H9 (cell line): ENCODE measurements around the gene RPL12. TPM values are rescaled to one million over a fixed set of nuclear protein-coding genes. Genes with fewer than 3 reads are reported as not detected.

Experiments
- DNase-seq: peaks from one replicate; pipeline ENCODE4 v3.0.0-alpha.2; 2017
- H2AFZ ChIP-seq: one replicate; pipeline ENCODE4 v1.6.1; 2013; ENCODE audit warnings: mild to moderate bottlenecking, low read length, control low read depth, moderate library complexity
- H2AK5ac ChIP-seq: 2 replicates; pipeline ENCODE4 v1.6.1; 2013; ENCODE audit warnings: low read length, control low read depth, mixed read lengths; ENCODE audit not compliant: insufficient read length
- H2BK120ac ChIP-seq: one replicate; pipeline ENCODE4 v1.6.1; 2013; ENCODE audit warnings: low read depth, mild to moderate bottlenecking, low read length, control low read depth, inconsistent platforms; ENCODE audit not compliant: poor library complexity, severe bottlenecking
- H2BK12ac ChIP-seq: 2 replicates; pipeline ENCODE4 v1.6.1; 2013; ENCODE audit warnings: low read length, control low read depth, mixed read lengths, low read depth; ENCODE audit not compliant: insufficient read length
- H2BK15ac ChIP-seq: 2 replicates; pipeline ENCODE4 v1.6.1; 2013; ENCODE audit warnings: low read depth, low read length, control low read depth
- H2BK20ac ChIP-seq: one replicate; pipeline ENCODE4 v1.6.1; 2013; ENCODE audit warnings: low read depth, mild to moderate bottlenecking, low read length, control low read depth, inconsistent platforms; ENCODE audit not compliant: poor library complexity, severe bottlenecking
- H2BK5ac ChIP-seq: 2 replicates; pipeline ENCODE4 v1.6.1; 2013; ENCODE audit warnings: low read length, control low read depth, mixed read lengths; ENCODE audit not compliant: insufficient read length
- H3K14ac ChIP-seq: 2 replicates; pipeline ENCODE4 v1.6.1; 2013; ENCODE audit warnings: low read length, control low read depth; ENCODE audit not compliant: insufficient read depth
- H3K18ac ChIP-seq: 2 replicates; pipeline ENCODE4 v1.6.1; 2013; ENCODE audit warnings: low read depth, mild to moderate bottlenecking, mixed read lengths, low read length, control low read depth; ENCODE audit not compliant: insufficient read length
- H3K23ac ChIP-seq: 2 replicates; pipeline ENCODE4 v1.6.1; 2013; ENCODE audit warnings: low read length, control low read depth, mixed read lengths, low read depth; ENCODE audit not compliant: insufficient read length
- H3K23me2 ChIP-seq: 2 replicates; pipeline ENCODE4 v1.6.1; 2013; ENCODE audit warnings: low read depth, mild to moderate bottlenecking, mixed read lengths, low read length, control low read depth; ENCODE audit not compliant: insufficient read length, poor library complexity, severe bottlenecking
- H3K27ac ChIP-seq: 2 replicates; pipeline ENCODE4 v1.5.1; 2013; ENCODE audit warnings: low read length, control low read depth, mixed read lengths, low read depth; ENCODE audit not compliant: insufficient read length
- H3K27me3 ChIP-seq: 2 replicates; pipeline ENCODE4 v1.6.1; 2013; ENCODE audit warnings: low read length, control low read depth, inconsistent platforms; ENCODE audit not compliant: insufficient read depth
- H3K4ac ChIP-seq: 2 replicates; pipeline ENCODE4 v1.6.1; 2013; ENCODE audit warnings: low read depth, mild to moderate bottlenecking, control low read depth, inconsistent platforms, low read length, moderate library complexity
- H3K4me1 ChIP-seq: 2 replicates; pipeline ENCODE4 v1.6.1; 2013; ENCODE audit warnings: low read length, control low read depth, inconsistent platforms; ENCODE audit not compliant: insufficient read depth
- H3K4me2 ChIP-seq: 2 replicates; pipeline ENCODE4 v1.6.1; 2013; ENCODE audit warnings: low read length, control low read depth, mixed read lengths; ENCODE audit not compliant: insufficient read length, insufficient read depth
- H3K56ac ChIP-seq: 2 replicates; pipeline ENCODE4 v1.6.1; 2013; ENCODE audit warnings: low read depth, mild to moderate bottlenecking, mixed read lengths, low read length, control low read depth; ENCODE audit not compliant: insufficient read length
- H3K79me1 ChIP-seq: 2 replicates; pipeline ENCODE4 v1.6.1; 2013; ENCODE audit warnings: low read depth, mild to moderate bottlenecking, moderate library complexity, low read length, control low read depth, inconsistent platforms; ENCODE audit not compliant: insufficient read depth, poor library complexity, severe bottlenecking
- H3K79me2 ChIP-seq: 2 replicates; pipeline ENCODE4 v1.6.1; 2013; ENCODE audit warnings: low read length, control low read depth, inconsistent platforms; ENCODE audit not compliant: insufficient read depth
- H3K9ac ChIP-seq: 2 replicates; pipeline ENCODE4 v1.6.1; 2013; ENCODE audit warnings: low read length, control low read depth, mixed read lengths; ENCODE audit not compliant: insufficient read length; ENCODE audit errors: extremely low read depth
- H3K9me3 ChIP-seq: one replicate; pipeline ENCODE4 v1.6.1; 2013; ENCODE audit warnings: low read depth, low read length, inconsistent platforms; ENCODE audit not compliant: control insufficient read depth
- H3T11ph ChIP-seq: one replicate; pipeline ENCODE4 v1.6.1; 2013; ENCODE audit warnings: mild to moderate bottlenecking, low read length, control low read depth, inconsistent platforms
- H4K20me1 ChIP-seq: one replicate; pipeline ENCODE4 v1.6.1; 2013; ENCODE audit not compliant: control insufficient read depth, insufficient read length, insufficient read depth
- H4K5ac ChIP-seq: 2 replicates; pipeline ENCODE4 v1.6.1; 2013; ENCODE audit warnings: low read depth, mild to moderate bottlenecking, mixed read lengths, low read length, control low read depth; ENCODE audit not compliant: insufficient read length
- H4K8ac ChIP-seq: replicated peaks from 2 replicates; pipeline ENCODE4 v1.6.1; 2013; ENCODE audit warnings: low read length, control low read depth, mixed read lengths, low read depth; ENCODE audit not compliant: insufficient read length
- H4K91ac ChIP-seq: 2 replicates; pipeline ENCODE4 v1.6.1; 2013; ENCODE audit warnings: low read depth, mild to moderate bottlenecking, moderate library complexity, mixed read lengths, low read length, control low read depth; ENCODE audit not compliant: insufficient read length
- H3K27ac Mint-ChIP-seq, 3 experiments: 2 replicates in 2 of 3; 3 replicates in 1 of 3; pipeline ENCODE4 v1.8.0; 2020 to 2021; ENCODE audit warnings: mixed read lengths in 3 of 3, mild to moderate bottlenecking in 1 of 3, moderate library complexity in 1 of 3
- H3K27me3 Mint-ChIP-seq: 2 replicates; pipeline ENCODE4 v1.8.0; 2021; ENCODE audit warnings: low read depth, mild to moderate bottlenecking, moderate library complexity, mixed read lengths
- H3K36me3 Mint-ChIP-seq, 3 experiments: 2 replicates in 2 of 3; 3 replicates in 1 of 3; pipeline ENCODE4 v1.8.0; 2020 to 2021; ENCODE audit warnings: low read depth in 3 of 3, mixed read lengths in 3 of 3; ENCODE audit not compliant: insufficient read depth in 1 of 3
- H3K4me1 Mint-ChIP-seq, 2 experiments: 2 replicates each; pipeline ENCODE4 v1.8.0; 2020; ENCODE audit warnings: mixed read lengths in 2 of 2
- H3K4me3 Mint-ChIP-seq, 2 experiments: 2 replicates in 1 of 2; 3 replicates in 1 of 2; pipeline ENCODE4 v1.8.0; 2020 to 2021; ENCODE audit warnings: mild to moderate bottlenecking in 2 of 2, mixed read lengths in 2 of 2, moderate library complexity in 1 of 2
- H3K9me3 Mint-ChIP-seq, 2 experiments: 2 replicates in 1 of 2; 3 replicates in 1 of 2; pipeline ENCODE4 v1.8.0; 2020; ENCODE audit warnings: mild to moderate bottlenecking in 2 of 2, mixed read lengths in 2 of 2, moderate library complexity in 1 of 2
- WGBS: extraction: QIAGEN DNeasy Blood & Tissue Kit; methylation state at CpG from one replicate; pipeline ENCODE4 v1.1.7; 2013; ENCODE audit warnings: missing lambda C conversion rate, low lambda C conversion rate, mixed read lengths; ENCODE audit not compliant: insufficient read length; ENCODE audit errors: extremely low coverage; 5-methylcytosine and 5-hydroxymethylcytosine counted together
- total RNA-seq: library from RNA; stranded (reverse); gene quantifications from 2 replicates; pipeline ENCODE4 v1.2.1, GENCODE V29; 2021
- TF ChIP-seq, protein P1 (sequence below): fragments of 200-600 bp; sonication (generic); conservative IDR thresholded peaks from 3 replicates; pipeline ENCODE4 v1.8.0; 2021; ENCODE audit warnings: antibody characterized with exemption, mild to moderate bottlenecking

Gene RPL12
- total RNA-seq, 1 experiment from 2014 or later, result 1,710 TPM

DNA sequence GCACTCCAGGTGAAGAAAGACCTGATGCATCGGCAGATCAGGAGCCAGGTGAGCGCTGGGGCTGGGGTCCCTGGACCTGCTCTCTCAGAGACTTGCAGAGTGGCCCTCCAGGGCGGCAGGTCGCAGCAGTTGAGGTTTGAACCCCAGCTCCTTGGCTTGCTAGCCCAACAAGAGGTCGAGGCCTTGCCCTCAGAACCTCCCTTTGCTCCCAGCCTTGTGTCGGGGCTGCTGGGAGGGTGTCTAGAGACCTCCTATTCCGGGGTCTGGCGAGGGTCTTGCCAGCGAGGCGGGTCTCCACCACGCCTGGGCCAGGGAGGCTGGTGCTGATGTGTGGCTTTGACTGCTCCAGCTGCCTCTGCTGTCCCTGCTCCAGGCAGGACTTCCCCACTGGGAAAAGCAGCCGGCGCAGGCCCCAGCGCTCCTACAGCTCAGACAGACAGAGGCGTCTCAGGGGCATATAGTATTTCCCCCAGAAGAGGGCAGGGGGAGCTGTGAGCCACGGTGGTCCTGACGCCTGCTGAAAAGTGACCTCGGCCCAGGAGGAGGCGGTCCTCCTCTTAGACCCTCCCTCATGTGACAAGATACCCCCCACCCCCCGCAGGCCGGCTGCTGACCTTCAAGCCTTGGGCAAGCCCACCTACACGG lies 38.4 kb upstream of the RPL12 start:
- Histone ChIP-seq H3K9me3 (no peaks in the 10 kb centered on the region), H2BK12ac (no peak overlapping the region), H2BK5ac (no peak overlapping the region), H4K20me1 (no peaks in the 10 kb centered on the region), H2AFZ (no peak overlapping the region), H2BK120ac (no peak overlapping the region), H3K4ac (no peak overlapping the region), H3K23ac (no peak overlapping the region), H4K8ac (no peak overlapping the region), H3T11ph (no peak overlapping the region), H2BK20ac (no peak overlapping the region), H4K91ac (no peak overlapping the region), H3K27me3 (no peaks in the 10 kb centered on the region), H3K14ac (no peak overlapping the region; the same call in 1 of the 2 replicates), H2BK15ac (no peak overlapping the region), H3K18ac (no peak overlapping the region), H3K4me2 (no peak overlapping the region), H3K79me1 (no peaks in the 10 kb centered on the region), H4K5ac (no peak overlapping the region), H2AK5ac (no peak overlapping the region), H3K27ac (no peak overlapping the region), H3K4me1 (no peaks in the 10 kb centered on the region), H3K79me2 (no peaks in the 10 kb centered on the region), H3K23me2 (no peaks in the 10 kb centered on the region), H3K9ac (no peak overlapping the region), H3K56ac (no peak overlapping the region)
- DNase-seq, result peak; percentile 91
- TF ChIP-seq, protein P1, sequence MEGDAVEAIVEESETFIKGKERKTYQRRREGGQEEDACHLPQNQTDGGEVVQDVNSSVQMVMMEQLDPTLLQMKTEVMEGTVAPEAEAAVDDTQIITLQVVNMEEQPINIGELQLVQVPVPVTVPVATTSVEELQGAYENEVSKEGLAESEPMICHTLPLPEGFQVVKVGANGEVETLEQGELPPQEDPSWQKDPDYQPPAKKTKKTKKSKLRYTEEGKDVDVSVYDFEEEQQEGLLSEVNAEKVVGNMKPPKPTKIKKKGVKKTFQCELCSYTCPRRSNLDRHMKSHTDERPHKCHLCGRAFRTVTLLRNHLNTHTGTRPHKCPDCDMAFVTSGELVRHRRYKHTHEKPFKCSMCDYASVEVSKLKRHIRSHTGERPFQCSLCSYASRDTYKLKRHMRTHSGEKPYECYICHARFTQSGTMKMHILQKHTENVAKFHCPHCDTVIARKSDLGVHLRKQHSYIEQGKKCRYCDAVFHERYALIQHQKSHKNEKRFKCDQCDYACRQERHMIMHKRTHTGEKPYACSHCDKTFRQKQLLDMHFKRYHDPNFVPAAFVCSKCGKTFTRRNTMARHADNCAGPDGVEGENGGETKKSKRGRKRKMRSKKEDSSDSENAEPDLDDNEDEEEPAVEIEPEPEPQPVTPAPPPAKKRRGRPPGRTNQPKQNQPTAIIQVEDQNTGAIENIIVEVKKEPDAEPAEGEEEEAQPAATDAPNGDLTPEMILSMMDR, result peak; percentile 71
- H3K4me1 Mint-ChIP-seq, result peaks cover 4 to 8% of the 10 kb centered on the region in 2 experiments
- 0 out of 7 replicates have a peak overlapping the region, but pooled peaks of 1 of the 3 experiments have one; percentile 17 for H3K27ac Mint-ChIP-seq
- no peaks in the 10 kb centered on the region for H3K9me3 Mint-ChIP-seq
- no peaks in the 10 kb centered on the region for H3K27me3 Mint-ChIP-seq
- no CpG with 5 or more reads among the region's 22 CpGs for WGBS
- H3K36me3 Mint-ChIP-seq, result peaks cover 6 to 40% (median 22%) of the 10 kb centered on the region in 3 experiments
- H3K4me3 Mint-ChIP-seq, result no peak overlapping the region
